Ureter (tissue), 1 donor: Measurements from ENCODE around the gene TKT. TPM values are rescaled to one million over a fixed set of nuclear protein-coding genes. Genes with fewer than 3 reads are reported as not detected.

Experiments
- DNase-seq: peaks from one replicate; pipeline ENCODE4 v3.0.0-alpha.2; 2020; ENCODE audit warnings: low spot score
- total RNA-seq: library from RNA; stranded (reverse); gene quantifications from one replicate; pipeline ENCODE4 v1.2.4, GENCODE V29; 2023
- donor health status: DM: yes; HTN: yes; CAD: no.

The TKT gene
- total RNA-seq, 1 donor from 2014 or later: 194 TPM

GRCh38 chr3:53180305-53181023 lies 75.4 kb downstream of the TKT start:
- no peak for DNase-seq

- no peak for DNase-seq
Measured at GRCh38 chr3:53179580-53179979, 76.2 kb downstream of the TKT start.

GRCh38 chr3:53178246-53178645 lies 77.6 kb downstream of the TKT start:
- no peak for DNase-seq

GRCh38 chr3:53175613-53176540 lies 79.9 kb downstream of the TKT start:
- DNase-seq: no peak

Other genes with a start within 250 kb of the TKT start
- 15.1 TPM for gene SFMBT1, start 209.9 kb downstream of the TKT start, total RNA-seq
- gene RFT1, start 125.6 kb downstream of the TKT start, total RNA-seq: 33.3 TPM
- 82.2 TPM for gene PRKCD, start 94.8 kb downstream of the TKT start, total RNA-seq
- 31.7 TPM for gene DCP1A, start 91.5 kb upstream of the TKT start, total RNA-seq
- gene CACNA1D, start 238.6 kb upstream of the TKT start, total RNA-seq: 84.4 TPM